ENCODE results near the gene CASP9. TPM values are rescaled to one million over a fixed set of nuclear protein-coding genes. Genes with fewer than 3 reads are reported as not detected.

Gene CASP9
- total RNA-seq, 1 experiment from 2014 or later, result 13.5 TPM

DNA sequence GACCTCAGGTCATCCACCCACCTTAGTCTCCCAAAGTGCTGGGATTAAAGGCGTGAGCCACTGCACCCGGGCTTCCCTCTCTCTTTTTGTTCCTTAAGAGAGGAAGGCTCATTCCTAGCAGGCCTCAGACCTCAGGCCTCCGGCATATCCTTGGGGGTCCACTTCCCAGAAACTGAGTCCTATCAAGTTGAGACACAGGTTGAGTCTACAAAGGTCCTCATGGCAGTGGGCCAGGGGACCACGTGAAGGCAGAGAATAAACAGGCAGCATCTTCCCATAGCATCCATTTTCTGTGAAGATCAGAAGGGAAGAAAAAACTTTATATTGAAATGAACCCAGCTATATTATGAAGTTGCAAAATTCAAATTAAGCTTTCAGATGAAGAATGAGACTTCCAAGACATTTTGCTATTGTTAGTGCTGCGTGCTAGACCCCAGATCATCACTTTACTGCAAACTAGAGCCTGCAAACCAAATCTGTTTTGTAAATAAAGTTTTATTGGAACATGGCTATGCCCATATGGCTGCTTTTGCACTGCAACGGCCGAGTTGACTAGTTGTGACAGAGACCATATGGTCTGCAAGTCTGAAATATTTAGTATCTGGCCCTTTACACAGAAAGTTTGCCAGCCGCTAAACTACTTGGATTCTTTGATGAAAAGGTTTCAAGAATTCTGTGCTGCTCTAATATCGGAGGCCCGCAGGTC lies 71.0 kb downstream of the CASP9 start:
- ATAC-seq (no peak), DNase-seq (ENCODE audit: low spot score) (no peak)
- H3K27me3 Mint-ChIP-seq (ENCODE audit: low read depth), result no peaks in the 10 kb centered on the region

DNA sequence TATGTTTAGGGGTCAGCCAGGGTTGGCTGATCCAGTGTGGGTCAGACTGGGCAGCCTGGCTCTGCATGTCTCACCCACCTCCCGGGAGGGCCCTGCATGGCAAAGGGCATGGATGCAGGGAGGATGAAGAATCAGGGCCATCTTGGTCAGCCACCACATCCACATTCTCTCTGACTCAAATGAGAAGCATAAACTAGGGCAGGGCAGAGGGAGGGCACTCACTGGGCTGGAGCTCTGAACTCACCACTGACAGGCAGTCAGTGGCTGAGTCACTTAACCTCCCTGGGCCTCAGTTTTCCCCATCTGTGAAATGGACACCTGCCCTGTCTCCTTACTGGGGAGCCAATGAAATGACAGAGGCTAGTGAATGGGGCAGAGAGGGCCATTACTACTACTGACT lies 71.8 kb downstream of the CASP9 start:
- ChIA-PET POLR2A (no interaction called here), CTCF (no interaction called here)
- H3K27ac Mint-ChIP-seq, result no peak overlapping the region
- 0 out of 2 replicates have a peak, but pooled peaks cover 4% of the 10 kb centered on the region for H3K27me3 Mint-ChIP-seq (ENCODE audit: low read depth)
- no peaks in the 10 kb centered on the region for H3K36me3 Mint-ChIP-seq
- no peak for ATAC-seq
- DNase-seq (ENCODE audit: low spot score), result no peak
- no peak overlapping the region for H3K4me3 Mint-ChIP-seq
- TF ChIP-seq RELA (CRISPR knock-in tag; IDR thresholded peaks at IDR 0.05; ENCODE audit: borderline replicate concordance), result no peak
- TF ChIP-seq USF2 (CRISPR knock-in tag; IDR thresholded peaks at IDR 0.05), result no peak
- no peak for TF ChIP-seq ZNF317 (CRISPR knock-in tag; IDR thresholded peaks at IDR 0.05; ENCODE audit: borderline replicate concordance, low read depth)
- no peak for TF ChIP-seq AR (CRISPR knock-in tag; IDR thresholded peaks at IDR 0.05)
- no peak for TF ChIP-seq ZNF232 (CRISPR knock-in tag; IDR thresholded peaks at IDR 0.05)
- TF ChIP-seq CREB1 (CRISPR knock-in tag; IDR thresholded peaks at IDR 0.05), result no peak
- TF ChIP-seq NFATC4 (CRISPR knock-in tag; IDR thresholded peaks at IDR 0.05), result no peak
- TF ChIP-seq, protein P1, sequence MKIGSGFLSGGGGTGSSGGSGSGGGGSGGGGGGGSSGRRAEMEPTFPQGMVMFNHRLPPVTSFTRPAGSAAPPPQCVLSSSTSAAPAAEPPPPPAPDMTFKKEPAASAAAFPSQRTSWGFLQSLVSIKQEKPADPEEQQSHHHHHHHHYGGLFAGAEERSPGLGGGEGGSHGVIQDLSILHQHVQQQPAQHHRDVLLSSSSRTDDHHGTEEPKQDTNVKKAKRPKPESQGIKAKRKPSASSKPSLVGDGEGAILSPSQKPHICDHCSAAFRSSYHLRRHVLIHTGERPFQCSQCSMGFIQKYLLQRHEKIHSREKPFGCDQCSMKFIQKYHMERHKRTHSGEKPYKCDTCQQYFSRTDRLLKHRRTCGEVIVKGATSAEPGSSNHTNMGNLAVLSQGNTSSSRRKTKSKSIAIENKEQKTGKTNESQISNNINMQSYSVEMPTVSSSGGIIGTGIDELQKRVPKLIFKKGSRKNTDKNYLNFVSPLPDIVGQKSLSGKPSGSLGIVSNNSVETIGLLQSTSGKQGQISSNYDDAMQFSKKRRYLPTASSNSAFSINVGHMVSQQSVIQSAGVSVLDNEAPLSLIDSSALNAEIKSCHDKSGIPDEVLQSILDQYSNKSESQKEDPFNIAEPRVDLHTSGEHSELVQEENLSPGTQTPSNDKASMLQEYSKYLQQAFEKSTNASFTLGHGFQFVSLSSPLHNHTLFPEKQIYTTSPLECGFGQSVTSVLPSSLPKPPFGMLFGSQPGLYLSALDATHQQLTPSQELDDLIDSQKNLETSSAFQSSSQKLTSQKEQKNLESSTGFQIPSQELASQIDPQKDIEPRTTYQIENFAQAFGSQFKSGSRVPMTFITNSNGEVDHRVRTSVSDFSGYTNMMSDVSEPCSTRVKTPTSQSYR (CRISPR knock-in tag; IDR thresholded peaks at IDR 0.05), result no peak
- TF ChIP-seq NR1H2 (CRISPR knock-in tag; IDR thresholded peaks at IDR 0.05), result no peak
- no peak for TF ChIP-seq ZBTB43 (CRISPR knock-in tag; IDR thresholded peaks at IDR 0.05)
- no peak for TF ChIP-seq KAT7 (CRISPR knock-in tag; IDR thresholded peaks at IDR 0.05; ENCODE audit: borderline replicate concordance)
- TF ChIP-seq, protein P2, sequence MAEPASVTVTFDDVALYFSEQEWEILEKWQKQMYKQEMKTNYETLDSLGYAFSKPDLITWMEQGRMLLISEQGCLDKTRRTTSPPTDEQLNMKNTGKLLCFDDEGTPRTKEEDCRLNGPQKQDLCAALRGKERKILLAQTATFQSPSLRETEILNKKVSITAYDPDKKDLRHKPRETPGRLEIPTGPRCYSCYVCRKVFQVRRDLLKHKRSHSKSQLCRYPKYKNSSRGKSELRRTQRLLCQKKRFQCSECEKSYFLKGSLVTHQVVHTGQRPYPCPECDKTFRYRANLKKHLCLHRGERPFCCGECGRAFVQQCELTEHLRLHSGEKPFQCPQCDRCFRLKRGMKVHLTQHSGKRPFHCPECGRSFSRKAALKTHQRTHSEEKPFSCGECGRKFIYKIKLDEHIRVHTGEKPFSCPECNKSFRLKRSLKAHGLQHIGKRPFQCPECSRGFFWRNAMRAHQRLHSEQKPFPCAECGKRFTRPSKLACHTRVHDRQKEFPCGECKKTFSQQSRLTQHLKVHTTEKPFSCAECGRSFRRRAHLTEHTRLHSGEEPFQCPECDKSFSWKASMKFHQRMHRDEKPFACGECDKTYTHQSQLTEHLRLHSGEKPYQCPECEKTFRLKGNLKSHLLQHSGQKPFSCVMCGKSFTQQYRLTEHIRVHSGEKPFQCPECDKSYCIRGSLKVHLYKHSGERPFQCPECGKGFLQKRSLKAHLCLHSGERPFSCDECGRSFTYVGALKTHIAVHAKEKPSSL (CRISPR knock-in tag; conservative IDR thresholded peaks at IDR 0.05), result no peak
- TF ChIP-seq NFE2L1 (CRISPR knock-in tag; IDR thresholded peaks at IDR 0.05), result no peak
- TF ChIP-seq SOX15 (CRISPR knock-in tag; IDR thresholded peaks at IDR 0.05), result no peak
- no peak for TF ChIP-seq ATF1 (CRISPR knock-in tag; IDR thresholded peaks at IDR 0.05)
- TF ChIP-seq, protein P3, sequence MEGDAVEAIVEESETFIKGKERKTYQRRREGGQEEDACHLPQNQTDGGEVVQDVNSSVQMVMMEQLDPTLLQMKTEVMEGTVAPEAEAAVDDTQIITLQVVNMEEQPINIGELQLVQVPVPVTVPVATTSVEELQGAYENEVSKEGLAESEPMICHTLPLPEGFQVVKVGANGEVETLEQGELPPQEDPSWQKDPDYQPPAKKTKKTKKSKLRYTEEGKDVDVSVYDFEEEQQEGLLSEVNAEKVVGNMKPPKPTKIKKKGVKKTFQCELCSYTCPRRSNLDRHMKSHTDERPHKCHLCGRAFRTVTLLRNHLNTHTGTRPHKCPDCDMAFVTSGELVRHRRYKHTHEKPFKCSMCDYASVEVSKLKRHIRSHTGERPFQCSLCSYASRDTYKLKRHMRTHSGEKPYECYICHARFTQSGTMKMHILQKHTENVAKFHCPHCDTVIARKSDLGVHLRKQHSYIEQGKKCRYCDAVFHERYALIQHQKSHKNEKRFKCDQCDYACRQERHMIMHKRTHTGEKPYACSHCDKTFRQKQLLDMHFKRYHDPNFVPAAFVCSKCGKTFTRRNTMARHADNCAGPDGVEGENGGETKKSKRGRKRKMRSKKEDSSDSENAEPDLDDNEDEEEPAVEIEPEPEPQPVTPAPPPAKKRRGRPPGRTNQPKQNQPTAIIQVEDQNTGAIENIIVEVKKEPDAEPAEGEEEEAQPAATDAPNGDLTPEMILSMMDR (IDR thresholded peaks at IDR 0.05), result no peak
- no peak for TF ChIP-seq ZNF423 (CRISPR knock-in tag; IDR thresholded peaks at IDR 0.05)
- H3K9me3 Mint-ChIP-seq, result peaks cover 19% of the 10 kb centered on the region
- H3K4me1 Mint-ChIP-seq, result no peaks in the 10 kb centered on the region

More for the DNA sequence above, 71.0 kb downstream of the CASP9 start:
- no peak overlapping the region for H3K27ac Mint-ChIP-seq
- H3K4me3 Mint-ChIP-seq, result no peak overlapping the region
- no peak for TF ChIP-seq GRHL2 (CRISPR knock-in tag; IDR thresholded peaks at IDR 0.05; ENCODE audit: insufficient replicate concordance, severe bottlenecking)
- no peak for TF ChIP-seq USF2 (CRISPR knock-in tag; IDR thresholded peaks at IDR 0.05)
- TF ChIP-seq KAT7 (CRISPR knock-in tag; IDR thresholded peaks at IDR 0.05; ENCODE audit: borderline replicate concordance), result no peak
- H3K9me3 Mint-ChIP-seq, result peaks cover 19% of the 10 kb centered on the region
- POLR2A ChIA-PET, result no interaction called here
- CTCF ChIA-PET, result no interaction called here
- no peaks in the 10 kb centered on the region for H3K36me3 Mint-ChIP-seq
- no peaks in the 10 kb centered on the region for H3K4me1 Mint-ChIP-seq
